Activated gamma-delta T cell treated with anti-CD3 and anti-CD28 coated beads, Interleukin-2, amount 50 U/mL, for 16 hours (primary cell): ENCODE data around the gene GSX2.
"Not testable (repeated sequence)": the region's sequence is repeated elsewhere in the genome, so short reads cannot be mapped to it uniquely, and the experiment has no call there.

Source experiments
- DNase-seq: peaks from one replicate; pipeline ENCODE4 v3.0.0-alpha.2; 2020; ENCODE audit warnings: low read depth

The GSX2 gene

DNA sequence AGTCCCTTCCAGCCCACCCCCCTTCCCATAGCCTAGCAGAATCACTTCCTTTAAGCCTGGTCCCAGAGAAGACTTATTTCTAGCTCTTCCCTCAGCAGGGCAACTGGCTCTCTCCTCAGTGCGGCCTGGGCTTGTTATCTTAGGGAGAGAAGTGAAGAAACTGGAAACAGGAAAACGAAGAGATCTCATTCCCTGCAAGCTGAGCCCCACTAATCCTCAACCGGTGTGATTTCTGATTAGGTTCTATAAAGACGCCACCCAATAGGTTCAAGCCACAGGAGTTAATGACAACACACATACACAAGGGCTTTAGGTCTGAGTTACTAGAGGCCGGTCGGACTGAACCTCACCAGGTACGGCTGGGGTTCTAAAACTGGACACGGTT is 3.2 kb downstream of the GSX2 start:
- no peak for DNase-seq

DNA sequence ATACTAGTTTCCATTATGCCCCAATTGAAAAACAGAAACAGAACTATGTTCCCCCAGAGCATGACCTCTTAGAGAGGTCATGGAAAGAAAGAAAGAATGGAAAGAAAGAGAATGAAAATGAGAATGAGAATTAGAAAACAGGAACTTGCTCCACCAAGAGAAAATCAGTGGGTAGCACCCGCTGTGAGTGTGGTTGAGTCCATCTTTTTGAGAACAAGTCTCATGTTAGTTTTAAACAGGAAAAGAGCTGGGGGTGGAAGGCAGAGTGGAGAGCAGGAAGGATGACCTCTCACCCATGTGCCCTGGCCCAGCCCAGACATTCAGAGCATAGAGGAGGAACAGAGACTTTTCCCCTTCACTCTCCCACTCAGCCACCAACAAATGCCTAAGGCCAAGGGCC is 4.9 kb downstream of the GSX2 start:
- DNase-seq: no peak

DNA sequence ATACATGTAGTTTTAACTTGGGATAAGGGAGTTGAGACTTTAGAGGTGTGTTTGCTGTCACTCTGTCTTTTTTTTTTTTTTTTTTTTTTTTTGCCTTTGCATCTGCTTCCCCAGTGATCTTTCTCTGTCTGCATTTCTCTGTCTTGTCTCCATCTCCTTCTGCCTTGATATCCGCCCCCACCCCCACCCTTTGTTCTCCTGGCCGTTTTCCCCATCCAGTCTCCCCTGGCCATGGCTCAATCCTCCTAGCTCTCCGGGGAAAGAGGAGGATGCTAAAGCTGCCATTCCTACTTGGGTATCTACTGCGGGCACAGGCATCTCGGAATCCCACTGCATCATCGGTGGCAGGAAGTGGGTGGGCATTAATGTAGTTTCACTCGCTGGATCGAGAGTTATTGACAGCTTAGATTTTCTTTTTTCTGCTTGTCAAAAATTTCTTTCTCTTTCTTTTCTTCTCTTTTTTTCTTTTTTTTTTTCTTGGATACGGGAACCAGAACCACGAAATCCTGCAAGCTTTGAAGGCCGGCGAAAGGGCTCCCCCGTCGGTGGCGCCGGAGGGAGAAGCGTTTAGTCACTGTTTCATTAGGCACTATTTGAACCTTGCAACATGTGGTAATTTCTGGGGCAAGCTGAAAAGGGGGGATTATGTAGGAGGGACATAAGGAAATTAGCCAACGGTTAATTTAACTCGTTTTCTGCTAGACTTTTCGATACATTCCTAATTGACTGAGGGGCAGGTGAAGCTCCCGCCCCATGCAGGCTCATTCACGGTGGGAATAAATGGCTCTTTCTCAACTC is 8.2 kb downstream of the GSX2 start:
- DNase-seq: no peak

DNA sequence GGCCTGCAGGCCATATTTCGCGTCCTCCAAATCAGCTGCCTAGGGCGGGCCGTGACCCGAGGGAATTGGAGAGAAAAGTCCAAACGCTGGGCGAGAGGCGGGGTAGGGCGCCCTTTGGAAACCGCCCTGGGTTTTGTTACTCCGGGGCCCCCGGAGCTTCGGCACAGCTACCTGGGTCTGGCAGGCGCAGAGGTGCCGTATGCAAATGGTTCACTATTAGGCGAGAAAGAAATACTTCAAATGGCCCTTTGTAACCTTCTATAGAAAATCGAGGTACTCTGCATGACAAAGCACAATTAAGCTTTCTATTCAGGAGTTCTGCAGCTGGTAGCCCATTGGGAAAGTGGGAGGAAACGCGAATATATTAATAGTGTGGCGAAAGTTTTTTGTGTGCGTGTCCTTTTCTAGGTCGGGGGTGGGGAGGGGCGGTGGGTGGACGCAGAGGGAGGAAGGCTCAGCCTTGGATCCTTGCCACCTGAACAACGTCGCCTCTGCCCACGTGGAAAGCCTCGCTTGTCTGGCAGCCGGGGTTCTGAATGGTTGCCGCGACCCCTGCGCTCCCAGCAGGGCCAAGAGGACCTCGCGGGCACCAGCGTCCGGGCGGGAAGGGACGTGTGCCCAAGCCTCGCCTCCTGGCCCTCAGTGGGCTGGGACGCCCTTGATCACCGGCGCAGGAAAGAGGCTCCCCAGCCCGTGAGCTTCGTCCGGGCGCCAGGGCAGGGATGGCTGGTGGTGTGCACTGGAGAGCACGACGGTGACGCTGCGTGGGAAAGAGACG is 9.5 kb downstream of the GSX2 start:
- DNase-seq: no peak

DNA sequence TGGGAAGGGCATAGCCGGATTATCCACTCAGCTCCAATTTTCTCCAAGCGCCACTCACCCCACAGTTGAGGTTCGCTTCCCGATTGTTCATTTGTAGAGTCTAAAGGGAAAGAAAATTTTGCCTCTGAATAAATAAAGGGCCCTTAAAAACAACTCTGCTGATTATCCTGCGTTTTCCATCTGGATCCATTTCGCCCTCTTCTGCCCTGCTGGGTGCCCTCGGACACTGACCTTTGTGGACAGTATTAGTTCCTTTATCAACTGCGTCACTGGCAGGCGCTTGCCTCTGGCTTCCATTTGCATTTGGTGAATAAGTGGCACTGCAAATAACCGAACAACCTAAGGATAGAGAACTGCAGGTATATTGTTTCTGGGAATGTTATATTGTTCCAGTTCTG is 10.1 kb downstream of the GSX2 start:
- DNase-seq: no peak

DNA sequence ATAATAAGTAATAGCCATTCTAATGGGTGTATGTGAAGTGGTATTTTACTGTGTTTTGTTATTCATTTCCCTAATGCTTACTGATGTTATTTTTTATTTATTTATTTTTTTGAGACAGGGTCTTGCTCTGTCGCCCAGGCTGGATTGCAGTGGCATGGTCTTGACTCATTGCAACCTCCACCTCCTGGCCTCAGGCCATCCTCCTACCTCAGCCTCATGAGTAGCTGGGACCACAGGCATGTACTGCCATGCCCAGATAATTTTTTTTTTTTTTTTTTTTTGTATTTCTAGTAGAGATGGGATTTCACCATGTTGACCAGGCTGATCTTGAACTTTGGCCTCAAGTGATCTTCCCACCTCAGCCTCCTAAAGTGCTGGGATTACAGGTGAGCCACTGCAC is 13.2 kb downstream of the GSX2 start:
- not testable (repeated sequence) for DNase-seq

DNA sequence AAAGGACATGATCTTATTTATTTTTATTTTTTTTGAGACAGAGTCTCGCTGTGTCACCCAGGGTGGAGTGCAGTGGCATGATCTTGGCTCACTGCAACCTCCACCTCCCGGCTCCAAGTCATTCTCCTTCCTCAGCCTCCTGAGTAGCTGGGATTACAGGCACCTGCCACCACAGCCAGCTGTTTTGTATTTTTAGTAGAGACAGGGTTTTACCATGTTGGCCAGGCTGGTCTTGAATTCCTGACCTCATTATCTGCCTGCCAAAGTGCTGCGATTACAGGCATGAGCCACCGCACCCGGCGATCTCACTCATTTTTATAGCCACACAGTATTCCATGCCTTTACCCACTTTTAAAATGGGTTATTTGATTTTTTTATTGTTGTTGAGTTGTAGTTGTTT is 16.3 kb downstream of the GSX2 start:
- DNase-seq: not testable (repeated sequence)

DNA sequence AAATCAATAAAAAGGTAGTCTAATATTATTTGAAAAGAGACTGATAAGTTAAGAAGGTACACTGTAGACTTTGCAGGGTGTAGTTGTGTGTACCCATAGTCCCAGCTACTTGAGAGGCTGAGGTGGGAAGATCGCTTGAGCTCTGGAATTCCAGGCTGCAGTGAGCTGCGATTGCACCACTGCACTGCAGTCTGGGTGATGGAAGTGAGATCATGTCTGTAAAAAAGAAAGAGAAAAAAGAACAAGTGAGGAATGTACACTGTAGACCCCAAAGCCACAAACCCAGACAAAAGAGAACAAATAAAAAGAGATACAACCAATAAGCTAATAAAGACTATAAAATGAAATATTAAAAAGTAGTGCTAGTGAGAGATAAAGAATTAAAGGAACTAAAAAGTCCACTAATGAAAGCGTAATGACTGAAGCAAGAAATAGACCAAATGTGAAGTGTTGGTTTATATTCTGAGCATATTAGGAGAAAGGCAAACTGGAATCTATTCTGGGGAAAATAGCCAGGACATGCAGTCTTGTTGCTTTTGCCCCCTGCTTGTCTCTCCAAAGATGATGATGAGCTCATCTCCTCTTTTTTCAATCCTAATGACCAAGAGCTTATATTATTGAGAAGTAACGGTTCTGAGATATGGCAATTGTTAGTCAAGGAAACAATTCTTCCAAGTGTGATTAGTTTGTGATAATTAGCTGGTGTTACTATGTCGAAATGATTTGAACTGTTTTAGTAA is 19.1 kb downstream of the GSX2 start:
- DNase-seq: no peak

DNA sequence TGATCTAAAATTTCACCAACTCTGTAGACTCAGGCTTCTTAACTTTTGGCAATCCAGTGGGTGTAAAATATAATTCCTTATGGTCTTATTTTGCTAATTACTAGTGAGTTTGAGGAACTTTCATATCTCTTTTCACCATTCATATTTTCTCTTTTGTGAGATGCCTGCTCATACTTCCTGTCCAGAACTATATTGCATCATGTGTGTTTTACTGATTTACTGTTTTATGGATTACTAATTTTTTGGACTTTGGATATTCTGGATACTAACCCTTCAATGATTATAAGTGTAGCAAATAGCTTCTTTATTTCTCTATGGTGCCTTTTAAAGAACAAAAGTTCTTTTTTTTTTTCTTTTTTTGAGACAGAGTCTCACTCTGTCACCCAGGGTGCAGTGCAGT is 20.6 kb downstream of the GSX2 start:
- no peak for DNase-seq

DNA sequence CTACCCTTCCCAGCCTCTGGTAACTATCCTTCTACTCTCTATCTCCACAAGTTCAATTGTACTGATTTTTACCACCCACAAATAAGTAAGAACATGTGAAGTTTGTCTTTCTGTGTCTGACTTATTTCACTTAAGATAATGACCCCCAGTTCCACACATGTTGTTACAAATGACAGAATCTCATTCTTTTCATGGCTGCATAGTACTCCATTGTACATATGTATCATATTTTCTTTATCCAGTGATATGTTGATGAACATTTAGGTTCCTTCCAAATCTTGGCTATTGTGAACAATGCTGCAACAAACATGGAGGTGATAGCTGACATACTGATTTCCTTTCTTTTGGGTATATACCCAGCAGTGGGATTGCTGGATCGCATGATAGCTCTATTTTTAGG is 27.7 kb downstream of the GSX2 start:
- DNase-seq: no peak

DNA sequence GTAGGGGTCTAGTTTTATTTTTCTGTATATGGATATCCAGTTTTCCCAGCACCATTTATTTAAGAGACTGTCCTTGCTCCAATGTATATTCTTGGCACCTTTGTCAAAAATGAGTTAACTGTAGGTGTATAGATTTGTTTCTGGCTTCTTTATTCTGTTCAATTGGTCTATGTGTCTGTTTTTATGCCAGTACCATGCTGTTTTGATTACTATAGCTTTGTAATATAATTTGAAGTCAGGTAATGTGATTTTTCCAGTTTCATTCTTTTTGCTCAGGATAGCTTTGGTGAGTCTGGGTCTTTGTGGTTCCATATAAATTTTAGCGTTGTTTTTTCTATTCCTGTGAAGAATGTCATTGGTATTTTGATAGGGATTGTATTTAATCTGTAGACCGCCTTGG is 28.7 kb downstream of the GSX2 start:
- DNase-seq: not testable (repeated sequence)

DNA sequence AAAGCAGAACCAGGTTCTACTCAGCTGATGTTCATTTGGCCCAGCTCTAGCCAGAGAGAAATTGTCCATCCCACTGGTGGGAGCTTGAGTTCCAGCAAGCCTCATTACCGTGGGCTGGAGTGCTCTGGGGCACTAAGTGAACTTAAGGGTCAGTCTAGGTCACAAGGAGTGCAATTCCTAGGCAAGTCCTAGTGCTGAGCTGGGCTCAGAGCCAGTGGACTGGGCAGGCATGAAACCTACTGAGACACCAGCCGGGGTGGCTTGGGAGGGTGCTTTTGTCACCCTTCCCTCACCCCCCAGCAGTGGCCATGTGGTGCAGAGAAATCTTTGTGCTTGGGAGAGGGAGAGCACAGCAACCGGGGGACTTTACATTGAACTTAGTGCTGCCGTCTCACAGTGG is 39.4 kb downstream of the GSX2 start:
- no peak for DNase-seq

DNA sequence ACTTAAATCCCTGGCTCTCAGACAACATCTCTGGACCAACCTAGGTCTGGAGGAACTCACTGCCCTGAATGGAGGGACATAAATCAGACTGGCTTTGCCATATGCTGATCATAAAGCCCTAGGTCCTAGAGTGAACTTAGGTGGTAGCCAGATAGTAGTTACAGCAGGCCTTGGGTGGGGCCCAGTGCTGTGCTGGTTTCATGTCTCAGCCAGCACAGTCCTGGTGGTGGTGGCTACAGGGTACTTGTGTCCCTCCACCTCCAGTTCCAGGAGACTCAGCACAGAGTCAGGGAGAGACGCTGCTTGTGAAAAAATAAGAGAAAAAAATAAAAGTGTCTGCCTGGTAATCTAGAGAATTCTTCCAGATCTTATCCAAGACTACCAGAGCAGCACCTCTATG is 40.3 kb downstream of the GSX2 start:
- no peak for DNase-seq

DNA sequence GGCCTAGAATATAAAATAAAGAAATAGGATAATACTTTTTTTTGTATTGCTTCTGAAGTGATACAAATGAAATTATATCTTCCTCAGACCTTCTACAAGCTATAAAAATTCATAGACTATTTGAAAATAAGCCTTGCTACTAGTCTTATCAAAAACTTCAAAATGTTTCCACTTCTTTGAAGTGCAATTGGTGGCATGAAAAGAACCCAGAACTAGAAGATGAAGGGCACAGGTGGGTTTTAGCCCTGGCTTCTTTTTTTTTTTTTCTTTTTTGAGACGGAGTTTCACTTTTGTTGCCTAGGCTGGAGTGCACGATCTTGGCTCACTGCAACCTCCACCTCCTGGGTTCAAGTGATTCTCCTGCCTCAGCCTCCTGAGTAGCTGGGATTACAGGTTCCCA is 44.2 kb downstream of the GSX2 start:
- no peak for DNase-seq

DNA sequence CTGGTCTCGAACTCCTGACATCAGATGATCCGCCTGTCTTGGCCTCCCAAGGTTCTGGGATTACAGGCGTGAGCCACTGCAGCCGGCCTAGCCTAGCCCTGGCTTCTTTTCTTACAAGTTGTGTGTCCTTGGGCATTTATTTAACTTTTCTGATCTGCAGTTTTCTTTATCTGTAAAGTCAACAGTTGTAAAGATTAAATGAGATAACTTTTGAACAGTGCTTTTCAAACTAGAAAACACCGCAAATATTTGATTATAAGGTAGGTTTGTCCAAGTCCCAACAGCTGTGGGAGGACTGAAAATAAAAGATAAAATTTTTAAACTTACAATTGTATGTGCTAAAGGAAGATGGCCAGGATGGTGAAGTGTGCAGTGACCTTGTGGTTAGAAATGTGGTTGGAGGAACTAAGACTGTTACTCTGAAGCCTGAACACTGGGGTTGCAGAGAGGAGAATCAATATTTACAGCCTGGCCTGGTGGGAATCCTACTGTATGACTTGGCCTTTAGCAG is 44.8 kb downstream of the GSX2 start:
- DNase-seq: no peak

DNA sequence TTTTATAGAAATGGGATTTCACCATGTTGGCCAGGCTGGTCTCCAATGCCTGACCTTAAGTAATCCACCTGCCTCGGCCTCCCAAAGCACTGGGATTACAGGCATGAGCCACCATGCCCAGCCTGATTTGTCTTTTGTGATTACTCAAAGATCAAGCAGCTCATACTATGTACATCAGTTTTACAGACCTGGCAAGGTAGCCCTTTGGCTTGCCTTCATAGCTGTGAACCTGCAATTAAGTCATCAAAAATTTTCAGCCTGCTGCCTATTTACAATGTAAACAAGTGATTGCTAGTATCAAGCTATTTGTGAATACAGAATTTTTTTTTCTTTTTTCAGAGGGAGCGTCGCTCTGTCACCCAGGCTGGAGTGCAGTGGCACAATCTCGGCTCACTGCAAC is 46.2 kb downstream of the GSX2 start:
- DNase-seq: no peak

DNA sequence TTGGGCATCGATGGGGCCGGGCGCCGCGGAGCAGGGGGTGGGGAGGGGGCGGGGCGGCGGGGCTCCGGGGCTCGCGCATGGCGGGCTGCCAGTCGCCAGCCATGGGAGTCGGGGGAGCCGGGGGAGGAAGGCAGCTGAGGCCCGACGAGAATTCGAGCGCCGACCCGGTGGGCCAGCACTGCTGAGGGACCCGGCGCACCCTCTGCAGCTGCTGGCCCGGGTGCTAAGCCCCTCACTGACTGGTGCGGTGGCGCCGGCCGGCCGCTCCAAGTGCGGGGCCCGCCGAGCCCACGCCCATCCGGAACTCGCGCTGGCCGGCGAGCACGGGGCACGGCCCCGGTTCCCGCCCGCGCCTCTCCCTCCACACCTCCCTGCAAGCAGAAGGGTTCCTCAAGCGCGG is 49.4 kb downstream of the GSX2 start:
- DNase-seq: no peak
